OCI-LY1 (cell line): ENCODE data around the gene NMRK1.

Experiments used
- H2AFZ ChIP-seq: fragments of 200-600 bp; sonication (generic), shearing (Covaris generic); 2 replicates; pipeline ENCODE4 v1.6.0; 2014; ENCODE audit warnings: antibody characterized with exemption, mild to moderate bottlenecking, low read length
- H3F3A ChIP-seq: fragments of 200-600 bp; sonication (generic), shearing (Covaris generic); 2 replicates; pipeline ENCODE4 v1.6.0; 2014; ENCODE audit warnings: mild to moderate bottlenecking, antibody characterized with exemption, low read length, moderate library complexity; ENCODE audit not compliant: insufficient read depth
- H3K27ac ChIP-seq: fragments of 200-600 bp; sonication (generic); 2 replicates; pipeline ENCODE4 v1.5.1; 2014; ENCODE audit warnings: low read length, mixed run types, mild to moderate bottlenecking, low read depth; ENCODE audit not compliant: poor library complexity, severe bottlenecking
- H3K27me3 ChIP-seq: fragments of 200-600 bp; sonication (generic); 2 replicates; pipeline ENCODE4 v1.6.0; 2014; ENCODE audit warnings: antibody characterized with exemption, mild to moderate bottlenecking, low read length, moderate library complexity; ENCODE audit not compliant: insufficient read depth
- H3K36me3 ChIP-seq: fragments of 200-600 bp; sonication (generic); 2 replicates; pipeline ENCODE4 v1.6.1; 2014; ENCODE audit warnings: mild to moderate bottlenecking, antibody characterized with exemption, low read length, moderate library complexity, mixed read lengths; ENCODE audit not compliant: insufficient read depth
- H3K4me1 ChIP-seq: fragments of 200-600 bp; sonication (generic); 2 replicates; pipeline ENCODE4 v1.5.1; 2014; ENCODE audit warnings: mild to moderate bottlenecking, low read length, moderate library complexity; ENCODE audit not compliant: insufficient read depth, severe bottlenecking
- H3K4me2 ChIP-seq: fragments of 200-600 bp; sonication (generic), shearing (Covaris generic); 2 replicates; pipeline ENCODE4 v1.6.1; 2014; ENCODE audit warnings: low read length
- H3K4me3 ChIP-seq: fragments of 200-600 bp; sonication (generic); 2 replicates; pipeline ENCODE4 v1.5.1; 2014; ENCODE audit warnings: low read length, low read depth, mild to moderate bottlenecking, mixed read lengths; ENCODE audit not compliant: poor library complexity, severe bottlenecking
- H3K79me2 ChIP-seq: fragments of 200-600 bp; shearing (Covaris generic); 2 replicates; pipeline ENCODE4 v1.6.1; 2016; ENCODE audit warnings: mixed run types, low read length, mixed read lengths; ENCODE audit not compliant: insufficient read depth
- H3K9ac ChIP-seq: fragments of 200-600 bp; sonication (generic), shearing (Covaris generic); 2 replicates; pipeline ENCODE4 v1.6.1; 2014; ENCODE audit warnings: mild to moderate bottlenecking, low read length, mixed read lengths
- H3K9me2 ChIP-seq: fragments of 200-600 bp; sonication (generic), shearing (Covaris generic); 2 replicates; pipeline ENCODE4 v1.6.1; 2014; ENCODE audit warnings: low read depth, mild to moderate bottlenecking, low read length, mixed read lengths
- H3K9me3 ChIP-seq: fragments of 200-600 bp; shearing (Covaris generic); 2 replicates; pipeline ENCODE4 v1.6.1; 2014; ENCODE audit warnings: low read length, mixed read lengths
- H4K20me1 ChIP-seq: fragments of 200-600 bp; sonication (generic), shearing (Covaris generic); 2 replicates; pipeline ENCODE4 v1.6.0; 2016; ENCODE audit warnings: mild to moderate bottlenecking, low read length; ENCODE audit not compliant: insufficient read depth
- EZH2 ChIP-seq: fragments of 200-600 bp; sonication (generic), shearing (Covaris generic); IDR thresholded peaks from 2 replicates; pipeline ENCODE4 v1.8.0; 2017; ENCODE audit warnings: borderline replicate concordance, mixed run types, mild to moderate bottlenecking, antibody characterized with exemption, low read length, moderate library complexity, mixed read lengths
- TF ChIP-seq, protein P1 (sequence below): fragments of 200-600 bp; sonication (generic), shearing (Covaris generic); IDR thresholded peaks from 2 replicates; pipeline ENCODE4 v1.5.1; 2017; ENCODE audit warnings: mild to moderate bottlenecking, antibody characterized with exemption, low read length, moderate library complexity, mixed read lengths

NMRK1 gene

DNA sequence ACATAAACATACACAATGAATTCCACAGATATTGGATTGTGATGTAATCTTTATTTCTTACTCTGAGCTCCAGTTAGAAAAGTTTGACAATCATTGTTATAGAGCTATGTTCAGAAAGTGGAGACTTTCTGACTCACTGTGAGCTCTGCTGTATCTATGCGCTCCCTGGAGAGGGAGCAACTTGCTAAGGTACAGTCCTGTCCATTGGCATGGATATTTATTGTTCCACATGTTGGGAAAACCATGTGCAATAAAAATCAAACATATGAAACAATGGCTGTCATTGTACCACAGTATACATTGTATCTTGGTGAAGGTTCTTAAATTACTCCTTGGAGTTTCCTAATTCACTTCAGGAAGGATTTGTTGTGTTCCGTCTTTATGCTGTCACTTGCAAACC, 26.8 kb downstream of the NMRK1 start:
- Histone ChIP-seq H3K4me3 (no peak overlapping the region), H2AFZ (no peak overlapping the region), H3K9me3 (0 out of 2 replicates have a peak, but pooled peaks cover 4% of the 10 kb centered on the region), H3F3A (no peaks in the 10 kb centered on the region), H3K9me2 (no peaks in the 10 kb centered on the region), H3K4me2 (no peak overlapping the region), H3K4me1 (no peaks in the 10 kb centered on the region), H3K36me3 (peaks cover 18% of the 10 kb centered on the region), H3K27me3 (no peaks in the 10 kb centered on the region), H3K79me2 (no peaks in the 10 kb centered on the region), H4K20me1 (no peaks in the 10 kb centered on the region), H3K27ac (no peak overlapping the region), H3K9ac (no peak overlapping the region)
- no peak for TF ChIP-seq EZH2
- TF ChIP-seq, protein P1, sequence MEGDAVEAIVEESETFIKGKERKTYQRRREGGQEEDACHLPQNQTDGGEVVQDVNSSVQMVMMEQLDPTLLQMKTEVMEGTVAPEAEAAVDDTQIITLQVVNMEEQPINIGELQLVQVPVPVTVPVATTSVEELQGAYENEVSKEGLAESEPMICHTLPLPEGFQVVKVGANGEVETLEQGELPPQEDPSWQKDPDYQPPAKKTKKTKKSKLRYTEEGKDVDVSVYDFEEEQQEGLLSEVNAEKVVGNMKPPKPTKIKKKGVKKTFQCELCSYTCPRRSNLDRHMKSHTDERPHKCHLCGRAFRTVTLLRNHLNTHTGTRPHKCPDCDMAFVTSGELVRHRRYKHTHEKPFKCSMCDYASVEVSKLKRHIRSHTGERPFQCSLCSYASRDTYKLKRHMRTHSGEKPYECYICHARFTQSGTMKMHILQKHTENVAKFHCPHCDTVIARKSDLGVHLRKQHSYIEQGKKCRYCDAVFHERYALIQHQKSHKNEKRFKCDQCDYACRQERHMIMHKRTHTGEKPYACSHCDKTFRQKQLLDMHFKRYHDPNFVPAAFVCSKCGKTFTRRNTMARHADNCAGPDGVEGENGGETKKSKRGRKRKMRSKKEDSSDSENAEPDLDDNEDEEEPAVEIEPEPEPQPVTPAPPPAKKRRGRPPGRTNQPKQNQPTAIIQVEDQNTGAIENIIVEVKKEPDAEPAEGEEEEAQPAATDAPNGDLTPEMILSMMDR: no peak

- Histone ChIP-seq H3K9me2 (no peaks in the 10 kb centered on the region), H3K36me3 (no peaks in the 10 kb centered on the region), H3K27ac (no peak overlapping the region), H3F3A (no peaks in the 10 kb centered on the region), H3K27me3 (no peaks in the 10 kb centered on the region), H4K20me1 (no peaks in the 10 kb centered on the region), H3K79me2 (no peaks in the 10 kb centered on the region), H3K4me2 (no peak overlapping the region), H3K9me3 (0 out of 2 replicates have a peak, but pooled peaks cover 4% of the 10 kb centered on the region), H3K4me3 (no peak overlapping the region), H3K9ac (no peak overlapping the region), H3K4me1 (no peaks in the 10 kb centered on the region), H2AFZ (no peak overlapping the region)
- TF ChIP-seq, protein P1: no peak
- TF ChIP-seq EZH2: no peak
Measured at GRCh38 chr9:75054368-75055001, 33.5 kb downstream of the NMRK1 start.

DNA sequence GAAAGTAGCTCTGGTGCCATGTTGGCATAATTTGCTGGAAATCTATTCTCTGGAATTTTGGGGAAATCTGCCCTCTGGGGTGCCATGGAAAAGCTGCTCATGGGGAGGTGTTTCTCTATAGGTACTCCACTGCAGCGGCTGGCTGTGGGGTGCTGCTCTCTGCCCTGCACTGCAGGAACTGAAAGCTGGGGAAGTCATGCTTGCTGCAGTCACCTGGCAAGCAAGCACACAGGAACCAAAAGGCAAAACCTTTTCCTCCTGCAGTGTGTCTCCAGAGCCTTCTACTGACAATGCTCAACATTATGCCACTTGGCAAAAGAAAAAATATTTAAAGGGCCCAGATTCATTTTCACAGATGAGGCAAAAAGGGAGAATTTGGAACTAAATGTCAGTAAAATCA, 34.1 kb downstream of the NMRK1 start:
- Histone ChIP-seq H3K4me1 (no peaks in the 10 kb centered on the region), H3K4me3 (no peak overlapping the region), H3K27ac (no peak overlapping the region), H3K9ac (no peak overlapping the region), H3K36me3 (no peaks in the 10 kb centered on the region), H2AFZ (no peak overlapping the region), H3K27me3 (no peaks in the 10 kb centered on the region), H3K9me2 (no peaks in the 10 kb centered on the region), H4K20me1 (no peaks in the 10 kb centered on the region), H3K79me2 (no peaks in the 10 kb centered on the region), H3F3A (no peaks in the 10 kb centered on the region), H3K9me3 (0 out of 2 replicates have a peak, but pooled peaks cover 4% of the 10 kb centered on the region), H3K4me2 (no peak overlapping the region)
- TF ChIP-seq, protein P1: no peak
- TF ChIP-seq EZH2: no peak
